GM12878 (cell line): ENCODE results near the gene ATF4. TPM values are rescaled to one million over a fixed set of nuclear protein-coding genes. Genes with fewer than 3 reads are reported as not detected.

Source experiments
- ATF2 ChIP-seq: IDR thresholded peaks from 2 replicates; pipeline ENCODE4 v1.6.1; 2012; ENCODE audit warnings: low read length, inconsistent platforms
- BCLAF1 ChIP-seq: fragments of 450-650 bp; IDR thresholded peaks from 2 replicates; pipeline ENCODE4 v1.6.1; 2017; ENCODE audit warnings: antibody characterized with exemption, mild to moderate bottlenecking, moderate library complexity
- BMI1 ChIP-seq: fragments of 450-650 bp; IDR thresholded peaks from 2 replicates; pipeline ENCODE4 v1.6.1; 2016; ENCODE audit warnings: mild to moderate bottlenecking, moderate library complexity, borderline replicate concordance
- CBX3 ChIP-seq: fragments of 200-600 bp; sonication (generic); IDR thresholded peaks from 2 replicates; pipeline ENCODE4 v1.6.1; 2016; ENCODE audit warnings: low read depth, borderline replicate concordance
- CBX5 ChIP-seq: sonication (generic); IDR thresholded peaks from 2 replicates; pipeline ENCODE4 v1.6.1; 2016; ENCODE audit warnings: low read depth, moderate library complexity, mild to moderate bottlenecking, inconsistent platforms
- KAT2A ChIP-seq: conservative IDR thresholded peaks from 2 replicates; pipeline ENCODE4 v1.6.1; 2011; ENCODE audit warnings: low read depth, low read length; ENCODE audit not compliant: control insufficient read depth
- MTA3 ChIP-seq: IDR thresholded peaks from 2 replicates; pipeline ENCODE4 v1.6.1; 2012; ENCODE audit warnings: low read length, inconsistent platforms, borderline replicate concordance
- NKRF ChIP-seq: fragments of 450-650 bp; conservative IDR thresholded peaks from 2 replicates; pipeline ENCODE4 v1.6.1; 2017; ENCODE audit warnings: mild to moderate bottlenecking, moderate library complexity
- NR2C2 ChIP-seq: IDR thresholded peaks from 2 replicates; pipeline ENCODE4 v1.6.1; 2011; ENCODE audit warnings: borderline replicate concordance, low read depth; ENCODE audit not compliant: control insufficient read depth, insufficient read length
- PML ChIP-seq: IDR thresholded peaks from 2 replicates; pipeline ENCODE4 v1.6.1; 2012; ENCODE audit warnings: low read length, inconsistent platforms
- RBBP5 ChIP-seq: fragments of 200-600 bp; sonication (generic); conservative IDR thresholded peaks from 2 replicates; pipeline ENCODE4 v1.6.1; 2016
- RFX5 ChIP-seq: IDR thresholded peaks from 2 replicates; pipeline ENCODE4 v1.6.1; 2011; ENCODE audit warnings: low read depth, low read length, improper control_type of control experiment
- SMAD5 ChIP-seq: IDR thresholded peaks from 2 replicates; pipeline ENCODE4 v1.6.1; 2016; ENCODE audit warnings: antibody characterized with exemption, low read depth
- STAT1 ChIP-seq: fragments of 450-650 bp; conservative IDR thresholded peaks from 2 replicates; pipeline ENCODE4 v1.6.1; 2014; ENCODE audit warnings: antibody characterized with exemption, mild to moderate bottlenecking
- TARDBP ChIP-seq: IDR thresholded peaks from 2 replicates; pipeline ENCODE4 v1.6.1; 2016; ENCODE audit warnings: borderline replicate concordance
- ZNF274 ChIP-seq: IDR thresholded peaks from one replicate; pipeline ENCODE4 v1.8.0; 2011; ENCODE audit not compliant: insufficient read length, insufficient read depth
- ZNF622 ChIP-seq: fragments of 450-650 bp; IDR thresholded peaks from 2 replicates; pipeline ENCODE4 v1.6.1; 2017; ENCODE audit warnings: mild to moderate bottlenecking, inconsistent platforms
- polyA plus RNA-seq, 11 experiments: library from polyadenylated mRNA; depleted of rRNA in 4 of 11; unstranded in 6 of 11; stranded (reverse) in 5 of 11; fragments of >200 nt; fragmentation: Nextera tagmentation in 4 of 11; fragmentation: Illumina TruSeq in 1 of 11; extraction: Ambion mirVana in 4 of 11; extraction: Trizol in 1 of 11; gene quantifications; 1 replicate in 1 of 11; 2 replicates in 10 of 11; pipeline versions ENCODE4 v1.2.1 to v1.2.3, GENCODE V29; 2011 to 2016; ENCODE audit warnings: inconsistent platforms in 2 of 11, missing spikeins in 2 of 11, low read depth in 1 of 11
- total RNA-seq, 4 experiments: library from RNA; depleted of rRNA in 3 of 4; stranded (reverse); fragments of >200 nt in 3 of 4; fragmentation: Illumina TruSeq in 1 of 4; extraction: Trizol in 1 of 4; gene quantifications; 2 replicates each; pipeline versions ENCODE4 v1.2.1 to v1.2.3, GENCODE V29; 2013 to 2021
- TF ChIP-seq, protein P1 (sequence below): fragments of 450-650 bp; IDR thresholded peaks from 2 replicates; pipeline ENCODE4 v1.6.1; 2018; ENCODE audit warnings: mild to moderate bottlenecking, low read depth, moderate library complexity; ENCODE audit not compliant: partially characterized antibody
- TF ChIP-seq, protein P2 (sequence below): fragments of 450-650 bp; IDR thresholded peaks from 2 replicates; pipeline ENCODE4 v1.6.1; 2017; ENCODE audit warnings: borderline replicate concordance

Gene ATF4
- total and polyA plus RNA-seq, 10 of the 15 experiments (the other 5 are each of a cell fraction or from before 2014, with no cell fraction given) = 88.3 to 605 (median 320) TPM

- TF ChIP-seq, protein P1, sequence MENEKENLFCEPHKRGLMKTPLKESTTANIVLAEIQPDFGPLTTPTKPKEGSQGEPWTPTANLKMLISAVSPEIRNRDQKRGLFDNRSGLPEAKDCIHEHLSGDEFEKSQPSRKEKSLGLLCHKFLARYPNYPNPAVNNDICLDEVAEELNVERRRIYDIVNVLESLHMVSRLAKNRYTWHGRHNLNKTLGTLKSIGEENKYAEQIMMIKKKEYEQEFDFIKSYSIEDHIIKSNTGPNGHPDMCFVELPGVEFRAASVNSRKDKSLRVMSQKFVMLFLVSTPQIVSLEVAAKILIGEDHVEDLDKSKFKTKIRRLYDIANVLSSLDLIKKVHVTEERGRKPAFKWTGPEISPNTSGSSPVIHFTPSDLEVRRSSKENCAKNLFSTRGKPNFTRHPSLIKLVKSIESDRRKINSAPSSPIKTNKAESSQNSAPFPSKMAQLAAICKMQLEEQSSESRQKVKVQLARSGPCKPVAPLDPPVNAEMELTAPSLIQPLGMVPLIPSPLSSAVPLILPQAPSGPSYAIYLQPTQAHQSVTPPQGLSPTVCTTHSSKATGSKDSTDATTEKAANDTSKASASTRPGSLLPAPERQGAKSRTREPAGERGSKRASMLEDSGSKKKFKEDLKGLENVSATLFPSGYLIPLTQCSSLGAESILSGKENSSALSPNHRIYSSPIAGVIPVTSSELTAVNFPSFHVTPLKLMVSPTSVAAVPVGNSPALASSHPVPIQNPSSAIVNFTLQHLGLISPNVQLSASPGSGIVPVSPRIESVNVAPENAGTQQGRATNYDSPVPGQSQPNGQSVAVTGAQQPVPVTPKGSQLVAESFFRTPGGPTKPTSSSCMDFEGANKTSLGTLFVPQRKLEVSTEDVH = no peak
- TF ChIP-seq KAT2A (no peak), ZNF274 (no peak), TARDBP (no peak), RFX5 (peak; percentile 85), RBBP5 (no peak), CBX5 (no peak), NR2C2 (no peak), ZNF622 (no peak), STAT1 (0 out of 2 replicates have a peak, but pooled peaks have one; percentile 76), SMAD5 (peak; percentile 46; the same call in 1 of the 2 replicates), ATF2 (no peak), MTA3 (no peak), NKRF (peak; percentile 83), BCLAF1 (no peak), CBX3 (no peak), BMI1 (no peak), PML (no peak)
- TF ChIP-seq, protein P2, sequence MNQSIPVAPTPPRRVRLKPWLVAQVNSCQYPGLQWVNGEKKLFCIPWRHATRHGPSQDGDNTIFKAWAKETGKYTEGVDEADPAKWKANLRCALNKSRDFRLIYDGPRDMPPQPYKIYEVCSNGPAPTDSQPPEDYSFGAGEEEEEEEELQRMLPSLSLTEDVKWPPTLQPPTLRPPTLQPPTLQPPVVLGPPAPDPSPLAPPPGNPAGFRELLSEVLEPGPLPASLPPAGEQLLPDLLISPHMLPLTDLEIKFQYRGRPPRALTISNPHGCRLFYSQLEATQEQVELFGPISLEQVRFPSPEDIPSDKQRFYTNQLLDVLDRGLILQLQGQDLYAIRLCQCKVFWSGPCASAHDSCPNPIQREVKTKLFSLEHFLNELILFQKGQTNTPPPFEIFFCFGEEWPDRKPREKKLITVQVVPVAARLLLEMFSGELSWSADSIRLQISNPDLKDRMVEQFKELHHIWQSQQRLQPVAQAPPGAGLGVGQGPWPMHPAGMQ = peak; percentile 65; the same call in 1 of the 2 replicates
These were observed 609 bp upstream of the ATF4 start (continued) for GRCh38 chr22:39519681-39520225.
